ENCODE measurements around the gene NUP42. TPM values are rescaled to one million over a fixed set of nuclear protein-coding genes. Genes with fewer than 3 reads are reported as not detected.
"Not testable (repeated sequence)": the region's sequence is repeated elsewhere in the genome, so short reads cannot be mapped to it uniquely, and the experiment has no call there.

NUP42 gene
- total RNA-seq, 1 donor from 2014 or later, result 38.4 TPM

GRCh38 chr7:23185980-23186379, 4.1 kb downstream of the NUP42 start:
- Mint-ChIP-seq H3K4me3 (no peak overlapping the region), H3K9me3 (no peaks in the 10 kb centered on the region), H3K27me3 (peaks cover 4% of the 10 kb centered on the region), H3K27ac (no peak overlapping the region), H3K4me1 (ENCODE audit: unreplicated experiment) (peaks cover 18% of the 10 kb centered on the region), H3K36me3 (peaks cover 19% of the 10 kb centered on the region)
- DNase-seq (ENCODE audit: extremely low spot score, unreplicated experiment), result no peak
- TF ChIP-seq CTCF (conservative IDR thresholded peaks at IDR 0.05), result no peak

GRCh38 chr7:23191022-23191421, 9.2 kb downstream of the NUP42 start:
- DNase-seq (ENCODE audit: extremely low spot score, unreplicated experiment), result no peak
- Mint-ChIP-seq H3K4me1 (ENCODE audit: unreplicated experiment) (peaks cover 5% of the 10 kb centered on the region), H3K27ac (peak overlapping the region; percentile 5), H3K9me3 (peaks cover 3% of the 10 kb centered on the region), H3K4me3 (no peak overlapping the region), H3K36me3 (peaks cover 33% of the 10 kb centered on the region), H3K27me3 (no peaks in the 10 kb centered on the region)
- no peak for TF ChIP-seq CTCF (conservative IDR thresholded peaks at IDR 0.05)

GRCh38 chr7:23193650-23194227, 11.9 kb downstream of the NUP42 start:
- not testable (repeated sequence) for H3K4me1 Mint-ChIP-seq (ENCODE audit: unreplicated experiment); H3K9me3 Mint-ChIP-seq; H3K27me3 Mint-ChIP-seq; H3K27ac Mint-ChIP-seq; DNase-seq (ENCODE audit: extremely low spot score, unreplicated experiment); H3K4me3 Mint-ChIP-seq
- peaks cover 29% of the 10 kb centered on the region for H3K36me3 Mint-ChIP-seq

- peaks cover 23% of the 10 kb centered on the region for H3K36me3 Mint-ChIP-seq
- peaks cover 3% of the 10 kb centered on the region for H3K9me3 Mint-ChIP-seq
- no peak overlapping the region for H3K4me3 Mint-ChIP-seq
- no peak for DNase-seq (ENCODE audit: extremely low spot score, unreplicated experiment)
- no peak for TF ChIP-seq CTCF (conservative IDR thresholded peaks at IDR 0.05)
- peaks cover under 1% of the 10 kb centered on the region for H3K4me1 Mint-ChIP-seq (ENCODE audit: unreplicated experiment)
- no peaks in the 10 kb centered on the region for H3K27me3 Mint-ChIP-seq
- no peak overlapping the region for H3K27ac Mint-ChIP-seq
These were observed 14.5 kb downstream of the NUP42 start for GRCh38 chr7:23196306-23196705.

- H3K27ac Mint-ChIP-seq, H3K4me3 Mint-ChIP-seq: not testable (repeated sequence)
- peaks cover 17% of the 10 kb centered on the region for H3K36me3 Mint-ChIP-seq
These were observed 15.9 kb downstream of the NUP42 start for GRCh38 chr7:23197745-23198144.

GRCh38 chr7:23200331-23200730, 18.5 kb downstream of the NUP42 start:
- Mint-ChIP-seq H3K27ac (no peak overlapping the region), H3K36me3 (peaks cover 21% of the 10 kb centered on the region), H3K9me3 (no peaks in the 10 kb centered on the region), H3K4me3 (no peak overlapping the region), H3K4me1 (ENCODE audit: unreplicated experiment) (no peaks in the 10 kb centered on the region), H3K27me3 (no peaks in the 10 kb centered on the region)
- DNase-seq (ENCODE audit: extremely low spot score, unreplicated experiment), result no peak
- no peak for TF ChIP-seq CTCF (conservative IDR thresholded peaks at IDR 0.05)

More at GRCh38 chr7:23197745-23198144, 15.9 kb downstream of the NUP42 start:
- H3K4me1 Mint-ChIP-seq (ENCODE audit: unreplicated experiment); H3K9me3 Mint-ChIP-seq; H3K27me3 Mint-ChIP-seq; DNase-seq (ENCODE audit: extremely low spot score, unreplicated experiment): not testable (repeated sequence)

GRCh38 chr7:23204241-23204640, 22.4 kb downstream of the NUP42 start:
- H3K9me3 Mint-ChIP-seq, result no peaks in the 10 kb centered on the region
- peaks cover 18% of the 10 kb centered on the region for H3K36me3 Mint-ChIP-seq
- no peak for TF ChIP-seq CTCF (conservative IDR thresholded peaks at IDR 0.05)
- no peak overlapping the region for H3K4me3 Mint-ChIP-seq
- no peak for DNase-seq (ENCODE audit: extremely low spot score, unreplicated experiment)
- H3K27me3 Mint-ChIP-seq, result peaks cover 5% of the 10 kb centered on the region
- H3K27ac Mint-ChIP-seq, result no peak overlapping the region
- no peaks in the 10 kb centered on the region for H3K4me1 Mint-ChIP-seq (ENCODE audit: unreplicated experiment)

Data from type B pancreatic cell (in vitro differentiated cells).